IMR-90 (cell line): ENCODE measurements around the gene CHAT. TPM values are rescaled to one million over a fixed set of nuclear protein-coding genes. Genes with fewer than 3 reads are reported as not detected.

Source experiments
- ATAC-seq: fragments of 200-7000 bp; cut with Tn5 transposase; 2 replicates; pipeline ENCODE4 v1.9.1; 2020; ENCODE audit warnings: low read depth, mild to moderate bottlenecking, moderate library complexity
- BruUV-seq: library from RNA; stranded (reverse); fragments of 400-500 nt; replicated peaks from 2 replicates; lab custom pipeline; 2021; lab: Mats Ljungman, UMichigan
- CTCF ChIA-PET: fragments of 300-600 bp; formaldehyde crosslinking; extraction: SDS; loops from one replicate; lab custom pipeline; 2021; ENCODE audit warnings: antibody characterized with exemption; lab: Yijun Ruan, JAX
- POLR2A ChIA-PET: fragments of 300-600 bp; sonication (Branson Sonifier 250); formaldehyde crosslinking; loops from one replicate; lab custom pipeline; 2022; ENCODE audit warnings: antibody characterized with exemption; ENCODE audit not compliant: unreplicated experiment; lab: Charles Lee
- DNase-seq: peaks from one replicate; pipeline ENCODE4 v3.0.0; 2013
- H2AFZ ChIP-seq: replicated peaks from 2 replicates; pipeline ENCODE3; 2013; ENCODE audit warnings: low read length, mild to moderate bottlenecking; ENCODE audit not compliant: poor library complexity
- H2AK5ac ChIP-seq: 2 replicates; pipeline ENCODE4 v1.6.1; 2013; ENCODE audit warnings: low read depth, low read length, inconsistent platforms
- H2AK9ac ChIP-seq: replicated peaks from 2 replicates; pipeline ENCODE3; 2013; ENCODE audit warnings: mild to moderate bottlenecking, low read depth, low read length, moderate library complexity; ENCODE audit not compliant: poor library complexity
- H2BK120ac ChIP-seq: 2 replicates; pipeline ENCODE4 v1.6.1; 2013; ENCODE audit warnings: low read depth, low read length, inconsistent platforms
- H2BK15ac ChIP-seq: 3 replicates; pipeline ENCODE4 v1.6.1; 2013; ENCODE audit warnings: low read depth, low read length, inconsistent platforms
- H2BK20ac ChIP-seq: 2 replicates; pipeline ENCODE4 v1.6.1; 2013; ENCODE audit warnings: low read depth, mild to moderate bottlenecking, inconsistent platforms, low read length, moderate library complexity
- H2BK5ac ChIP-seq: 2 replicates; pipeline ENCODE4 v1.6.1; 2013; ENCODE audit warnings: mild to moderate bottlenecking, low read depth, low read length, inconsistent platforms; ENCODE audit not compliant: poor library complexity, severe bottlenecking
- H3K14ac ChIP-seq: replicated peaks from 2 replicates; pipeline ENCODE4 v1.6.1; 2013; ENCODE audit warnings: low read depth, low read length, inconsistent platforms
- H3K18ac ChIP-seq: 2 replicates; pipeline ENCODE4 v1.6.1; 2013; ENCODE audit warnings: low read depth, low read length, control low read depth
- H3K23ac ChIP-seq: 2 replicates; pipeline ENCODE4 v1.6.1; 2013; ENCODE audit warnings: low read depth, low read length, inconsistent platforms
- H3K27ac ChIP-seq: 2 replicates; pipeline ENCODE4 v1.5.1; 2013; ENCODE audit warnings: mild to moderate bottlenecking, control low read depth, low read length; ENCODE audit not compliant: insufficient read depth
- H3K27me3 ChIP-seq: 2 replicates; pipeline ENCODE4 v1.6.1; 2013; ENCODE audit warnings: low read length; ENCODE audit not compliant: control insufficient read depth, insufficient read depth
- H3K36me3 ChIP-seq: 2 replicates; pipeline ENCODE4 v1.6.1; 2013; ENCODE audit warnings: low read length, mixed read lengths; ENCODE audit not compliant: control insufficient read depth, insufficient read depth
- H3K4ac ChIP-seq: 2 replicates; pipeline ENCODE4 v1.6.1; 2013; ENCODE audit warnings: low read depth, low read length, inconsistent platforms
- H3K4me1 ChIP-seq: 2 replicates; pipeline ENCODE4 v1.6.1; 2013; ENCODE audit warnings: low read length, mixed read lengths; ENCODE audit not compliant: control insufficient read depth, insufficient read depth
- H3K4me2 ChIP-seq: 2 replicates; pipeline ENCODE4 v1.6.1; 2013; ENCODE audit warnings: low read depth, mild to moderate bottlenecking, control low read depth, low read length, moderate library complexity
- H3K4me3 ChIP-seq: 2 replicates; pipeline ENCODE4 v1.5.1; 2013; ENCODE audit warnings: low read depth, mild to moderate bottlenecking, control low read depth, low read length, moderate library complexity; ENCODE audit not compliant: insufficient read depth
- H3K56ac ChIP-seq: 2 replicates; pipeline ENCODE4 v1.6.1; 2013; ENCODE audit warnings: low read length, inconsistent platforms; ENCODE audit not compliant: insufficient read depth; ENCODE audit errors: extremely low read depth
- H3K79me1 ChIP-seq, 2 experiments: 2 replicates each; pipeline ENCODE4 v1.6.1; 2013; ENCODE audit warnings: low read length in 2 of 2, inconsistent platforms in 1 of 2, low read depth in 1 of 2
- H3K9ac ChIP-seq: 2 replicates; pipeline ENCODE4 v1.6.1; 2013; ENCODE audit warnings: low read depth, low read length, control low read depth
- H3K9me1 ChIP-seq: 2 replicates; pipeline ENCODE4 v1.6.1; 2013; ENCODE audit warnings: low read length, inconsistent platforms; ENCODE audit not compliant: insufficient read depth
- H3K9me3 ChIP-seq: 2 replicates; pipeline ENCODE4 v1.6.1; 2013; ENCODE audit warnings: low read length; ENCODE audit not compliant: control insufficient read depth, insufficient read depth
- H4K20me1 ChIP-seq: 2 replicates; pipeline ENCODE4 v1.6.1; 2013; ENCODE audit warnings: low read length, inconsistent platforms; ENCODE audit not compliant: insufficient read depth
- H4K5ac ChIP-seq: 2 replicates; pipeline ENCODE4 v1.6.1; 2013; ENCODE audit warnings: mild to moderate bottlenecking, low read depth, low read length, control low read depth
- H4K8ac ChIP-seq, 2 experiments: 2 replicates each; pipeline ENCODE4 v1.6.1; 2013; ENCODE audit warnings: low read depth in 2 of 2, low read length in 2 of 2, control low read depth in 1 of 2, inconsistent platforms in 1 of 2
- H4K91ac ChIP-seq: 2 replicates; pipeline ENCODE4 v1.6.1; 2013; ENCODE audit warnings: low read depth, low read length, inconsistent platforms; ENCODE audit not compliant: insufficient read depth
- CHD1 ChIP-seq: IDR thresholded peaks from 2 replicates; pipeline ENCODE4 v1.6.1; 2012; ENCODE audit warnings: low read depth, low read length, improper control_type of control experiment
- CTCF ChIP-seq: conservative IDR thresholded peaks from 2 replicates; pipeline ENCODE4 v1.5.1; 2012; ENCODE audit warnings: mild to moderate bottlenecking, low read depth, low read length, improper control_type of control experiment
- MXI1 ChIP-seq: IDR thresholded peaks from 2 replicates; pipeline ENCODE4 v1.6.1; 2012; ENCODE audit warnings: low read depth, mild to moderate bottlenecking, low read length, moderate library complexity, borderline replicate concordance
- RAD21 ChIP-seq: IDR thresholded peaks from 2 replicates; pipeline ENCODE4 v1.6.1; 2012; ENCODE audit warnings: low read length, improper control_type of control experiment
- RCOR1 ChIP-seq: IDR thresholded peaks from 2 replicates; pipeline ENCODE4 v1.6.1; 2012; ENCODE audit warnings: mild to moderate bottlenecking, low read length, improper control_type of control experiment; ENCODE audit not compliant: insufficient replicate concordance
- WGBS, 2 experiments: methylation state at CpG; one replicate each; pipeline versions ENCODE4 v1.1.5 to v1.1.7; 2013; ENCODE audit warnings: missing lambda C conversion rate in 2 of 2; ENCODE audit not compliant: insufficient read length in 1 of 2; ENCODE audit errors: extremely low coverage in 2 of 2; 5-methylcytosine and 5-hydroxymethylcytosine counted together
- dilution Hi-C: fragments of 300-500 bp; cut with HindIII; formaldehyde crosslinking; loops from one replicate; pipeline ENCODE4 v1.14.3; 2018; ENCODE audit warnings: low sequenced_read_pairs; ENCODE audit not compliant: unreplicated experiment
- in situ Hi-C: fragments of 300-500 bp; cut with MboI; formaldehyde crosslinking; loops from 3 replicates; pipeline ENCODE4 v1.14.3; 2019; ENCODE audit warnings: low sequenced_read_pairs, inconsistent platforms, mixed read lengths
- intact Hi-C: fragments of 100-400 bp; cut with micrococcal nuclease; formaldehyde crosslinking; loops from 2 replicates; pipeline ENCODE4 v1.10.0; 2022
- polyA plus RNA-seq, 3 experiments: library from polyadenylated mRNA; depleted of rRNA; stranded (reverse); fragments of >200 nt; gene quantifications; 2 replicates each; pipeline ENCODE4 v1.2.3, GENCODE V29; 2012; ENCODE audit warnings: low replicate concordance in 1 of 3
- total RNA-seq: library from RNA; depleted of rRNA; stranded (reverse); fragments of >200 nt; gene quantifications from 2 replicates; pipeline ENCODE4 v1.2.3, GENCODE V29; 2012

Gene CHAT
- total and polyA plus RNA-seq, 2 of the 4 experiments (the other 2 are of a cell fraction) = not detected

GRCh38 chr10:49647985-49648795, 34.4 kb downstream of the CHAT start:
- no TSS peak for BruUV-seq
- peaks cover 9% of the 10 kb centered on the region for H3K27me3 ChIP-seq
- POLR2A ChIA-PET = no interaction called here
- no peak overlapping the region for H3K4me3 ChIP-seq
- no peak overlapping the region for H2BK15ac ChIP-seq
- in situ Hi-C loops (no loop called here), dilution Hi-C loops (no loop called here), intact Hi-C loops (no loop called here)
- H2AK9ac ChIP-seq = no peak overlapping the region
- no peaks in the 10 kb centered on the region for H3K9me1 ChIP-seq
- no peaks in the 10 kb centered on the region for H3K79me1 ChIP-seq
- H3K23ac ChIP-seq = no peak overlapping the region
- H2AK5ac ChIP-seq = no peak overlapping the region
- no peak overlapping the region for H2BK20ac ChIP-seq
- H3K18ac ChIP-seq = no peak overlapping the region
- H3K9ac ChIP-seq = no peak overlapping the region
- H3K4me2 ChIP-seq = no peak overlapping the region
- H2BK5ac ChIP-seq = no peak overlapping the region
- ATAC-seq = no peak
- no peak overlapping the region for H2AFZ ChIP-seq
- no peak overlapping the region for H2BK120ac ChIP-seq
- TF ChIP-seq RCOR1 (no peak), CTCF (no peak), MXI1 (no peak), RAD21 (no peak), CHD1 (no peak)
- H3K27ac ChIP-seq = no peak overlapping the region
- 17% methylated on average over 2 of the region's 18 CpGs; no CpG with 5 or more reads in 1 of the 2 experiments for WGBS, 2 experiments
- H3K56ac ChIP-seq = no peak overlapping the region
- no peaks in the 10 kb centered on the region for H3K9me3 ChIP-seq
- no peaks in the 10 kb centered on the region for H3K36me3 ChIP-seq
- CTCF ChIA-PET = no interaction called here
- DNase-seq = no peak
- no peak overlapping the region for H4K5ac ChIP-seq
- no peaks in the 10 kb centered on the region for H3K4me1 ChIP-seq
- H3K4ac ChIP-seq = no peak overlapping the region
- no peak overlapping the region for H4K8ac ChIP-seq
- no peak overlapping the region for H3K14ac ChIP-seq
- no peaks in the 10 kb centered on the region for H4K20me1 ChIP-seq
- no peak overlapping the region for H4K91ac ChIP-seq
